Osteoblast (primary cell): ENCODE data around the gene FREM3. TPM values are rescaled to one million over a fixed set of nuclear protein-coding genes. Genes with fewer than 3 reads are reported as not detected.

Experiments
- DNase-seq: peaks from one replicate; pipeline ENCODE4 v3.0.0; 2011; ENCODE audit warnings: low spot score, mixed read lengths; ENCODE audit not compliant: insufficient read length; ENCODE audit errors: missing footprints
- H2AFZ ChIP-seq: 2 replicates; pipeline ENCODE4 v1.6.0; 2011; ENCODE audit warnings: mild to moderate bottlenecking, low read length
- H3K27ac ChIP-seq: 2 replicates; pipeline ENCODE4 v1.5.1; 2011; ENCODE audit warnings: mild to moderate bottlenecking, low read depth, low read length, moderate library complexity
- H3K27me3 ChIP-seq: 2 replicates; pipeline ENCODE4 v1.6.0; 2012; ENCODE audit warnings: mild to moderate bottlenecking, control low read depth, inconsistent platforms, low read length, moderate library complexity; ENCODE audit not compliant: insufficient read depth
- H3K36me3 ChIP-seq: 2 replicates; pipeline ENCODE4 v1.5.1; 2011; ENCODE audit warnings: mild to moderate bottlenecking, low read length, control low read depth, moderate library complexity; ENCODE audit not compliant: insufficient read depth
- H3K4me1 ChIP-seq: 2 replicates; pipeline ENCODE4 v1.5.1; 2011; ENCODE audit warnings: mild to moderate bottlenecking, low read length, control low read depth, moderate library complexity; ENCODE audit not compliant: insufficient read depth
- H3K4me2 ChIP-seq: 2 replicates; pipeline ENCODE4 v1.6.0; 2011; ENCODE audit warnings: mild to moderate bottlenecking, low read length; ENCODE audit not compliant: insufficient read depth
- H3K4me3 ChIP-seq: fragments of 200-600 bp; sonication (generic); 3 replicates; pipeline ENCODE4 v1.5.1; 2012; ENCODE audit warnings: mild to moderate bottlenecking, low read length, inconsistent platforms; ENCODE audit not compliant: insufficient read depth
- H3K79me2 ChIP-seq: 2 replicates; pipeline ENCODE4 v1.6.0; 2012; ENCODE audit warnings: mild to moderate bottlenecking, low read length, control low read depth, inconsistent platforms; ENCODE audit not compliant: insufficient read depth
- H3K9me3 ChIP-seq: 2 replicates; pipeline ENCODE4 v1.5.1; 2011; ENCODE audit warnings: low read depth, low read length, control low read depth
- H4K20me1 ChIP-seq: 2 replicates; pipeline ENCODE4 v1.6.0; 2012; ENCODE audit warnings: mild to moderate bottlenecking, low read length, control low read depth; ENCODE audit not compliant: insufficient read depth
- total RNA-seq: library from RNA; depleted of rRNA; stranded (reverse); fragments of >200 nt; gene quantifications from 2 replicates; pipeline ENCODE4 v1.2.3, GENCODE V29; 2012
- TF ChIP-seq, protein P1 (sequence below): IDR thresholded peaks from 2 replicates; pipeline ENCODE4 v1.5.1; 2011; ENCODE audit warnings: mild to moderate bottlenecking, low read depth, low read length, moderate library complexity; ENCODE audit errors: extremely low read depth

The FREM3 gene
- total RNA-seq, 1 donor: not detected

DNA sequence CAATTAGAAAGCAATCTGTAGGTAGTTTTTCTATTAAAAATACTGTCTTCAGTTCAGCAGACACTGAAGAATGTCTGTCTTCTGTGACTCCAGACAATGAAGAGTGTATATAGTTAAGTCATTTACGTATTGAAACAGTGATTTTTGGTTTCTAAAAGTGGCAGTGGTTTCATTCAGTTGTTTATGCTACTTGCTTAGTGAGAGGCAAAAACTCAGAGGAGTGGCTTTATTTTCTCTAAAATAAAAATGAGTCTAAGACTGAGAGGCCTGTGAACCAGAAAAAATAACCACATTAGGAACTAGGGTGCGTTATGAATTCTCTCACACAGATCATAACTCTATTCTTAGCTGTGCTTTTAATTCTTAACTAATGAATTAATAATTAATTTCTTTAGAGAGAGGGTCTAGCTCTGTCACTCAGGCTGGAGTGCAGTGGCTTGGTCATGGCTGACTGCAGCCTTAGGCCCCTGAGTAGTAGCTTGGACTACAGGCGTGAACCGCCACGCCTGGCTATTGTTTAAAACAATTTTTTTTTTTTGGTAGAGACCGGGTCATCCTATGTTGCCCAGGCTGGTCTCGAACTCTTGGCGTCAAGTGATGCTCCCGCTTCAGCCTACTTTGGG lies 31.4 kb downstream of the FREM3 start:
- Histone ChIP-seq H4K20me1 (no peaks in the 10 kb centered on the region), H3K27ac (no peak overlapping the region), H3K79me2 (no peaks in the 10 kb centered on the region), H3K36me3 (no peaks in the 10 kb centered on the region), H3K4me3 (no peak overlapping the region), H3K4me2 (no peak overlapping the region), H2AFZ (no peak overlapping the region), H3K9me3 (no peaks in the 10 kb centered on the region), H3K4me1 (no peaks in the 10 kb centered on the region), H3K27me3 (no peaks in the 10 kb centered on the region)
- TF ChIP-seq, protein P1, sequence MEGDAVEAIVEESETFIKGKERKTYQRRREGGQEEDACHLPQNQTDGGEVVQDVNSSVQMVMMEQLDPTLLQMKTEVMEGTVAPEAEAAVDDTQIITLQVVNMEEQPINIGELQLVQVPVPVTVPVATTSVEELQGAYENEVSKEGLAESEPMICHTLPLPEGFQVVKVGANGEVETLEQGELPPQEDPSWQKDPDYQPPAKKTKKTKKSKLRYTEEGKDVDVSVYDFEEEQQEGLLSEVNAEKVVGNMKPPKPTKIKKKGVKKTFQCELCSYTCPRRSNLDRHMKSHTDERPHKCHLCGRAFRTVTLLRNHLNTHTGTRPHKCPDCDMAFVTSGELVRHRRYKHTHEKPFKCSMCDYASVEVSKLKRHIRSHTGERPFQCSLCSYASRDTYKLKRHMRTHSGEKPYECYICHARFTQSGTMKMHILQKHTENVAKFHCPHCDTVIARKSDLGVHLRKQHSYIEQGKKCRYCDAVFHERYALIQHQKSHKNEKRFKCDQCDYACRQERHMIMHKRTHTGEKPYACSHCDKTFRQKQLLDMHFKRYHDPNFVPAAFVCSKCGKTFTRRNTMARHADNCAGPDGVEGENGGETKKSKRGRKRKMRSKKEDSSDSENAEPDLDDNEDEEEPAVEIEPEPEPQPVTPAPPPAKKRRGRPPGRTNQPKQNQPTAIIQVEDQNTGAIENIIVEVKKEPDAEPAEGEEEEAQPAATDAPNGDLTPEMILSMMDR: no peak
- DNase-seq: no peak

DNA sequence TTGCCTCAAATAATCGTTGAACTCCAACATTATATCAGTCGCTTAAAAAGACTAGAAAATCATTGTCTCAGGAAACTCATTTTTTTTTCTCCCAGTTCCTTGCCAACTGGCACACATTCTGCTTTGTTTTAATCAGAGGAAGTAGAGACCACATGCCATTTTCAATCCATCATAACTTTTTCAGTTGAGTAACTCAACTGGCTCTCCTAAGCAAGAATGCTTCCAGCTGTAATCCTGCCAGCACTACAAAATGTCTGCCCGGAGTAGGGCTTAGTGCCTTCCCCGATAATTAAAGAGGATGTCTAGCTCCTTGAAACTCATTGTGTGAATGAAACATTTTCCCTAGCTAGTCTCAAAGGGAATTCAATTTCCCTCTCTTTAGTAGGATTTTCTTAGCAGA lies 33.0 kb downstream of the FREM3 start:
- Histone ChIP-seq H3K79me2 (no peaks in the 10 kb centered on the region), H3K4me3 (no peak overlapping the region), H3K36me3 (no peaks in the 10 kb centered on the region), H2AFZ (no peak overlapping the region), H4K20me1 (no peaks in the 10 kb centered on the region), H3K4me2 (peak overlapping the region; percentile 2), H3K4me1 (no peaks in the 10 kb centered on the region), H3K27ac (no peak overlapping the region), H3K9me3 (no peaks in the 10 kb centered on the region), H3K27me3 (no peaks in the 10 kb centered on the region)
- DNase-seq: peak; percentile 26
- TF ChIP-seq, protein P1: no peak

DNA sequence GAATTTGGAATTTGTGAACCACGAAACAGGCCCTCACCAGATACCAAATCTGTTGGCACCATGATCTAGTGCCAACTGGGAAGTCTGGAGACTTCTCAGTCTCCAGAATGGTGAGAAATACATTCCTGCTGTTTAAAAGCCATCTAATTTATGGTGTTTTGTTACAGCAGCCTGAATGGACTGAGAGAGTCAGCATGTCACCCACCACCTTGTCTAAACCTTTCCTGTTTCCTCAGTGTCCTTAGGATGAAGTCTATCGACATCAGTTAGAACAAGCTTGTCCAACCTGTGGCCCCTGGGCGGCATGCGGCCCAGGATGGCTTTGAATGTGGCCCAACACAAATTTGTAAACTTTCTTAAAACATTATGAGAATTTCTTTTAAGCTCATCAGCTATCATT lies 42.1 kb downstream of the FREM3 start:
- Histone ChIP-seq H4K20me1 (no peaks in the 10 kb centered on the region), H3K4me1 (no peaks in the 10 kb centered on the region), H3K27ac (no peak overlapping the region), H3K36me3 (no peaks in the 10 kb centered on the region), H3K27me3 (no peaks in the 10 kb centered on the region), H3K4me2 (no peak overlapping the region), H3K79me2 (no peaks in the 10 kb centered on the region), H3K4me3 (no peak overlapping the region), H3K9me3 (no peaks in the 10 kb centered on the region), H2AFZ (no peak overlapping the region)
- no peak for DNase-seq
- TF ChIP-seq, protein P1: no peak

DNA sequence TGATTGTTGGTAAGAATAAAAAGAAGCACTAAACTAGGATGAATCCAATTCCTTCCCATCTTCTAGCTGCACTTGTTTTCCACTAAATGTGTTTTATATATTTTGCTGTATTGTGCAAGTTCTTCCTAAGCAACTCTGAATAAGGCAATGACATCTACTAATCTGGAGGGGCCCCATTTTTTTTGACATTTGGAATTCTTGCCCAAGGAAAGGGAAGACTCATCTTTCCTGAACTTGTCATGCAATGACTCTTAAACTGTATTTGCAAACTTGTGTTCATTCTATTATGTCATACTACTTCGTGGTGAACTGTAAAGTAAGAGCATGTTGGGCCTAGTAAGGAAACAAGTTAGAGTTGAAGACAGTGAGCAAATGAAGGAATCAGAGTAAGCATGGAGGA lies 45.9 kb downstream of the FREM3 start:
- no peak for DNase-seq
- Histone ChIP-seq H3K4me3 (no peak overlapping the region), H3K9me3 (no peaks in the 10 kb centered on the region), H2AFZ (no peak overlapping the region), H3K27me3 (no peaks in the 10 kb centered on the region), H3K27ac (no peak overlapping the region), H4K20me1 (no peaks in the 10 kb centered on the region), H3K4me1 (no peaks in the 10 kb centered on the region), H3K36me3 (no peaks in the 10 kb centered on the region), H3K4me2 (no peak overlapping the region), H3K79me2 (no peaks in the 10 kb centered on the region)
- TF ChIP-seq, protein P1: no peak
